Muscle of leg (tissue), 11 donors: ENCODE results near the gene TGFBR3L. TPM values are rescaled to one million over a fixed set of nuclear protein-coding genes. Genes with fewer than 3 reads are reported as not detected.
"Not testable (repeated sequence)": the region's sequence is repeated elsewhere in the genome, so short reads cannot be mapped to it uniquely, and the experiment has no call there.

ENCODE experiments used
- DNase-seq: peaks from one replicate; pipeline ENCODE4 v3.0.0; 2013
- H3K27ac ChIP-seq: one replicate; pipeline ENCODE4 v1.5.1; 2013; ENCODE audit warnings: mild to moderate bottlenecking, low read length, control low read depth
- H3K27me3 ChIP-seq: one replicate; pipeline ENCODE4 v1.6.1; 2013; ENCODE audit warnings: low read length; ENCODE audit not compliant: control insufficient read depth, insufficient read depth
- H3K36me3 ChIP-seq: one replicate; pipeline ENCODE4 v1.6.1; 2013; ENCODE audit warnings: low read length; ENCODE audit not compliant: control insufficient read depth, insufficient read depth
- H3K4me1 ChIP-seq: one replicate; pipeline ENCODE4 v1.6.1; 2013; ENCODE audit warnings: low read length; ENCODE audit not compliant: control insufficient read depth, insufficient read depth
- H3K4me3 ChIP-seq: one replicate; pipeline ENCODE4 v1.5.1; 2013; ENCODE audit warnings: low read length, control low read depth
- H3K9me3 ChIP-seq: replicated peaks from 2 replicates; pipeline ENCODE4 v1.6.1; 2013; ENCODE audit warnings: low read depth, low read length; ENCODE audit not compliant: control insufficient read depth
- WGBS: methylation state at CpG from one replicate; pipeline ENCODE4 v1.1.5; 2013; ENCODE audit warnings: missing lambda C conversion rate; ENCODE audit not compliant: insufficient coverage; 5-methylcytosine and 5-hydroxymethylcytosine counted together
- polyA plus RNA-seq, 8 donors: library from polyadenylated mRNA; unstranded; fragments of 120-200 nt; gene quantifications; one replicate each; pipeline versions ENCODE4 v1.2.1 to v1.2.3, GENCODE V29; 2013; ENCODE audit warnings: inconsistent platforms in 1 of 8, low replicate concordance in 1 of 8; ENCODE audit not compliant: insufficient read length in 8 of 8, insufficient read depth in 1 of 8
- total RNA-seq: library from RNA; stranded (reverse); fragments of 120-200 nt; gene quantifications from one replicate; pipeline ENCODE4 v1.2.4, GENCODE V29; 2013

TGFBR3L gene
- total and polyA plus RNA-seq, 9 donors = 0.09 to 0.73 (median 0.43) TPM; not detected in 1

GRCh38 chr19:7918062-7918614, 3.5 kb downstream of the TGFBR3L start:
- Histone ChIP-seq H3K36me3 (peaks cover 18% of the 10 kb centered on the region), H3K4me1 (peaks cover 50% of the 10 kb centered on the region), H3K27me3 (peaks cover 62% of the 10 kb centered on the region)
- not testable (repeated sequence) for H3K9me3 ChIP-seq, H3K27ac ChIP-seq, H3K4me3 ChIP-seq, DNase-seq
- 22% methylated on average over 10 of the region's 29 CpGs for WGBS

GRCh38 chr19:7918615-7919421, 4.2 kb downstream of the TGFBR3L start:
- Histone ChIP-seq H3K9me3 (no peaks in the 10 kb centered on the region), H3K27me3 (peaks cover 61% of the 10 kb centered on the region), H3K27ac (no peak overlapping the region), H3K36me3 (peaks cover 16% of the 10 kb centered on the region), H3K4me1 (peaks cover 50% of the 10 kb centered on the region), H3K4me3 (no peak overlapping the region)
- 45% methylated on average over 25 of the region's 42 CpGs for WGBS
- no peak for DNase-seq

- peaks cover 52% of the 10 kb centered on the region for H3K4me1 ChIP-seq
- peaks cover 16% of the 10 kb centered on the region for H3K36me3 ChIP-seq
- DNase-seq = peak; percentile 97
- H3K9me3 ChIP-seq = no peaks in the 10 kb centered on the region
- peak within 1 kb of the TSS; percentile 59 for H3K4me3 ChIP-seq
- WGBS = 6% methylated on average over 56 of the region's 62 CpGs
- H3K27me3 ChIP-seq = peaks cover 51% of the 10 kb centered on the region
- H3K27ac ChIP-seq = peak within 1 kb of the TSS; percentile 89
Observed at GRCh38 chr19:7919610-7920518, 5.2 kb downstream of the TGFBR3L start, which contains the start of gene SNAPC2. SNAPC2 (plus strand) TSS chr19:7920338; CDS start chr19:7920367, 29 bp downstream.

- Histone ChIP-seq H3K9me3 (no peaks in the 10 kb centered on the region), H3K27ac (peak overlapping the region; percentile 89), H3K4me3 (peak overlapping the region; percentile 59), H3K36me3 (peaks cover 16% of the 10 kb centered on the region), H3K4me1 (peaks cover 51% of the 10 kb centered on the region), H3K27me3 (peaks cover 43% of the 10 kb centered on the region)
- DNase-seq = peak; percentile 97
- WGBS = 1% methylated on average over 48 of the region's 62 CpGs
Observed at GRCh38 chr19:7920519-7921301, 6.1 kb downstream of the TGFBR3L start.

- 51% methylated on average over 12 of the region's 17 CpGs for WGBS
Observed at GRCh38 chr19:7921302-7921966, 6.8 kb downstream of the TGFBR3L start.

GRCh38 chr19:7921967-7922835, 7.6 kb downstream of the TGFBR3L start:
- no peak for DNase-seq
- H3K4me1 ChIP-seq = peaks cover 51% of the 10 kb centered on the region
- no peak overlapping the region for H3K27ac ChIP-seq
- H3K4me3 ChIP-seq = no peak overlapping the region
- WGBS = 88% methylated on average over 26 of the region's 31 CpGs
- H3K9me3 ChIP-seq = no peaks in the 10 kb centered on the region
- peaks cover 19% of the 10 kb centered on the region for H3K36me3 ChIP-seq
- H3K27me3 ChIP-seq = peaks cover 30% of the 10 kb centered on the region

More at GRCh38 chr19:7921302-7921966, 6.8 kb downstream of the TGFBR3L start:
- H3K27me3 ChIP-seq = peaks cover 37% of the 10 kb centered on the region
- H3K9me3 ChIP-seq = no peaks in the 10 kb centered on the region
- peaks cover 16% of the 10 kb centered on the region for H3K36me3 ChIP-seq
- peaks cover 47% of the 10 kb centered on the region for H3K4me1 ChIP-seq
- H3K27ac ChIP-seq = peak overlapping the region; percentile 89
- DNase-seq = no peak
- peak overlapping the region; percentile 58 for H3K4me3 ChIP-seq

- H3K4me3 ChIP-seq = no peak overlapping the region
- H3K36me3 ChIP-seq = peaks cover 25% of the 10 kb centered on the region
- WGBS = 83% methylated on average over 1 of the region's 8 CpGs
- H3K4me1 ChIP-seq = peaks cover 48% of the 10 kb centered on the region
- no peak for DNase-seq
- no peak overlapping the region for H3K27ac ChIP-seq
- peaks cover 24% of the 10 kb centered on the region for H3K27me3 ChIP-seq
- H3K9me3 ChIP-seq = no peaks in the 10 kb centered on the region
Observed at GRCh38 chr19:7922836-7923195, 8.2 kb downstream of the TGFBR3L start.

GRCh38 chr19:7923295-7924191, 8.9 kb downstream of the TGFBR3L start:
- H3K27ac ChIP-seq = no peak overlapping the region
- H3K27me3 ChIP-seq = peaks cover 16% of the 10 kb centered on the region
- 73% methylated on average over 11 of the region's 31 CpGs for WGBS
- peaks cover 25% of the 10 kb centered on the region for H3K36me3 ChIP-seq
- H3K4me1 ChIP-seq = peaks cover 46% of the 10 kb centered on the region
- no peak overlapping the region for H3K4me3 ChIP-seq
- H3K9me3 ChIP-seq = no peaks in the 10 kb centered on the region
- no peak for DNase-seq
